H9 (cell line): ENCODE data around the gene TMEM269. TPM values are rescaled to one million over a fixed set of nuclear protein-coding genes. Genes with fewer than 3 reads are reported as not detected.

Source experiments
- DNase-seq: peaks from one replicate; pipeline ENCODE4 v3.0.0-alpha.2; 2017
- H2AFZ ChIP-seq: one replicate; pipeline ENCODE4 v1.6.1; 2013; ENCODE audit warnings: mild to moderate bottlenecking, low read length, control low read depth, moderate library complexity
- H2AK5ac ChIP-seq: 2 replicates; pipeline ENCODE4 v1.6.1; 2013; ENCODE audit warnings: low read length, control low read depth, mixed read lengths; ENCODE audit not compliant: insufficient read length
- H2BK120ac ChIP-seq: one replicate; pipeline ENCODE4 v1.6.1; 2013; ENCODE audit warnings: low read depth, mild to moderate bottlenecking, low read length, control low read depth, inconsistent platforms; ENCODE audit not compliant: poor library complexity, severe bottlenecking
- H2BK12ac ChIP-seq: 2 replicates; pipeline ENCODE4 v1.6.1; 2013; ENCODE audit warnings: low read length, control low read depth, mixed read lengths, low read depth; ENCODE audit not compliant: insufficient read length
- H2BK15ac ChIP-seq: 2 replicates; pipeline ENCODE4 v1.6.1; 2013; ENCODE audit warnings: low read depth, low read length, control low read depth
- H2BK20ac ChIP-seq: one replicate; pipeline ENCODE4 v1.6.1; 2013; ENCODE audit warnings: low read depth, mild to moderate bottlenecking, low read length, control low read depth, inconsistent platforms; ENCODE audit not compliant: poor library complexity, severe bottlenecking
- H2BK5ac ChIP-seq: 2 replicates; pipeline ENCODE4 v1.6.1; 2013; ENCODE audit warnings: low read length, control low read depth, mixed read lengths; ENCODE audit not compliant: insufficient read length
- H3K14ac ChIP-seq: 2 replicates; pipeline ENCODE4 v1.6.1; 2013; ENCODE audit warnings: low read length, control low read depth; ENCODE audit not compliant: insufficient read depth
- H3K18ac ChIP-seq: 2 replicates; pipeline ENCODE4 v1.6.1; 2013; ENCODE audit warnings: low read depth, mild to moderate bottlenecking, mixed read lengths, low read length, control low read depth; ENCODE audit not compliant: insufficient read length
- H3K23ac ChIP-seq: 2 replicates; pipeline ENCODE4 v1.6.1; 2013; ENCODE audit warnings: low read length, control low read depth, mixed read lengths, low read depth; ENCODE audit not compliant: insufficient read length
- H3K23me2 ChIP-seq: 2 replicates; pipeline ENCODE4 v1.6.1; 2013; ENCODE audit warnings: low read depth, mild to moderate bottlenecking, mixed read lengths, low read length, control low read depth; ENCODE audit not compliant: insufficient read length, poor library complexity, severe bottlenecking
- H3K27ac ChIP-seq: 2 replicates; pipeline ENCODE4 v1.5.1; 2013; ENCODE audit warnings: low read length, control low read depth, mixed read lengths, low read depth; ENCODE audit not compliant: insufficient read length
- H3K27me3 ChIP-seq: 2 replicates; pipeline ENCODE4 v1.6.1; 2013; ENCODE audit warnings: low read length, control low read depth, inconsistent platforms; ENCODE audit not compliant: insufficient read depth
- H3K4ac ChIP-seq: 2 replicates; pipeline ENCODE4 v1.6.1; 2013; ENCODE audit warnings: low read depth, mild to moderate bottlenecking, control low read depth, inconsistent platforms, low read length, moderate library complexity
- H3K4me1 ChIP-seq: 2 replicates; pipeline ENCODE4 v1.6.1; 2013; ENCODE audit warnings: low read length, control low read depth, inconsistent platforms; ENCODE audit not compliant: insufficient read depth
- H3K4me2 ChIP-seq: 2 replicates; pipeline ENCODE4 v1.6.1; 2013; ENCODE audit warnings: low read length, control low read depth, mixed read lengths; ENCODE audit not compliant: insufficient read length, insufficient read depth
- H3K56ac ChIP-seq: 2 replicates; pipeline ENCODE4 v1.6.1; 2013; ENCODE audit warnings: low read depth, mild to moderate bottlenecking, mixed read lengths, low read length, control low read depth; ENCODE audit not compliant: insufficient read length
- H3K79me1 ChIP-seq: 2 replicates; pipeline ENCODE4 v1.6.1; 2013; ENCODE audit warnings: low read depth, mild to moderate bottlenecking, moderate library complexity, low read length, control low read depth, inconsistent platforms; ENCODE audit not compliant: insufficient read depth, poor library complexity, severe bottlenecking
- H3K79me2 ChIP-seq: 2 replicates; pipeline ENCODE4 v1.6.1; 2013; ENCODE audit warnings: low read length, control low read depth, inconsistent platforms; ENCODE audit not compliant: insufficient read depth
- H3K9ac ChIP-seq: 2 replicates; pipeline ENCODE4 v1.6.1; 2013; ENCODE audit warnings: low read length, control low read depth, mixed read lengths; ENCODE audit not compliant: insufficient read length; ENCODE audit errors: extremely low read depth
- H3K9me3 ChIP-seq: one replicate; pipeline ENCODE4 v1.6.1; 2013; ENCODE audit warnings: low read depth, low read length, inconsistent platforms; ENCODE audit not compliant: control insufficient read depth
- H3T11ph ChIP-seq: one replicate; pipeline ENCODE4 v1.6.1; 2013; ENCODE audit warnings: mild to moderate bottlenecking, low read length, control low read depth, inconsistent platforms
- H4K20me1 ChIP-seq: one replicate; pipeline ENCODE4 v1.6.1; 2013; ENCODE audit not compliant: control insufficient read depth, insufficient read length, insufficient read depth
- H4K5ac ChIP-seq: 2 replicates; pipeline ENCODE4 v1.6.1; 2013; ENCODE audit warnings: low read depth, mild to moderate bottlenecking, mixed read lengths, low read length, control low read depth; ENCODE audit not compliant: insufficient read length
- H4K8ac ChIP-seq: replicated peaks from 2 replicates; pipeline ENCODE4 v1.6.1; 2013; ENCODE audit warnings: low read length, control low read depth, mixed read lengths, low read depth; ENCODE audit not compliant: insufficient read length
- H4K91ac ChIP-seq: 2 replicates; pipeline ENCODE4 v1.6.1; 2013; ENCODE audit warnings: low read depth, mild to moderate bottlenecking, moderate library complexity, mixed read lengths, low read length, control low read depth; ENCODE audit not compliant: insufficient read length
- H3K27ac Mint-ChIP-seq, 3 experiments: 2 replicates in 2 of 3; 3 replicates in 1 of 3; pipeline ENCODE4 v1.8.0; 2020 to 2021; ENCODE audit warnings: mixed read lengths in 3 of 3, mild to moderate bottlenecking in 1 of 3, moderate library complexity in 1 of 3
- H3K27me3 Mint-ChIP-seq: 2 replicates; pipeline ENCODE4 v1.8.0; 2021; ENCODE audit warnings: low read depth, mild to moderate bottlenecking, moderate library complexity, mixed read lengths
- H3K36me3 Mint-ChIP-seq, 3 experiments: 2 replicates in 2 of 3; 3 replicates in 1 of 3; pipeline ENCODE4 v1.8.0; 2020 to 2021; ENCODE audit warnings: low read depth in 3 of 3, mixed read lengths in 3 of 3; ENCODE audit not compliant: insufficient read depth in 1 of 3
- H3K4me1 Mint-ChIP-seq, 2 experiments: 2 replicates each; pipeline ENCODE4 v1.8.0; 2020; ENCODE audit warnings: mixed read lengths in 2 of 2
- H3K4me3 Mint-ChIP-seq, 2 experiments: 2 replicates in 1 of 2; 3 replicates in 1 of 2; pipeline ENCODE4 v1.8.0; 2020 to 2021; ENCODE audit warnings: mild to moderate bottlenecking in 2 of 2, mixed read lengths in 2 of 2, moderate library complexity in 1 of 2
- H3K9me3 Mint-ChIP-seq, 2 experiments: 2 replicates in 1 of 2; 3 replicates in 1 of 2; pipeline ENCODE4 v1.8.0; 2020; ENCODE audit warnings: mild to moderate bottlenecking in 2 of 2, mixed read lengths in 2 of 2, moderate library complexity in 1 of 2
- CTCF ChIP-seq: fragments of 200-600 bp; sonication (generic); conservative IDR thresholded peaks from 3 replicates; pipeline ENCODE4 v1.8.0; 2021; ENCODE audit warnings: antibody characterized with exemption, mild to moderate bottlenecking
- WGBS: extraction: QIAGEN DNeasy Blood & Tissue Kit; methylation state at CpG from one replicate; pipeline ENCODE4 v1.1.7; 2013; ENCODE audit warnings: missing lambda C conversion rate, low lambda C conversion rate, mixed read lengths; ENCODE audit not compliant: insufficient read length; ENCODE audit errors: extremely low coverage; 5-methylcytosine and 5-hydroxymethylcytosine counted together
- total RNA-seq: library from RNA; stranded (reverse); gene quantifications from 2 replicates; pipeline ENCODE4 v1.2.1, GENCODE V29; 2021

TMEM269 gene
- total RNA-seq, 1 experiment from 2014 or later, result 0.17 TPM

GRCh38 chr1:42793824-42794223 is 9.0 kb downstream of the TMEM269 start:
- H4K20me1 ChIP-seq, result no peaks in the 10 kb centered on the region
- no peaks in the 10 kb centered on the region for H3K27me3 ChIP-seq
- Mint-ChIP-seq H3K4me3 (no peak overlapping the region), H3K9me3 (no peaks in the 10 kb centered on the region), H3K27ac (no peak overlapping the region), H3K27me3 (no peaks in the 10 kb centered on the region; the same call in 1 of the 2 replicates), H3K4me1 (no peaks in the 10 kb centered on the region), H3K36me3 (no peaks in the 10 kb centered on the region)
- H2BK12ac ChIP-seq, result no peak overlapping the region
- no CpG with 5 or more reads among the region's 2 CpGs for WGBS
- no peak overlapping the region for H3K4ac ChIP-seq
- no peak overlapping the region for H3K14ac ChIP-seq
- no peak overlapping the region for H2BK15ac ChIP-seq
- no peak overlapping the region for H3K9ac ChIP-seq
- no peak overlapping the region for H4K8ac ChIP-seq
- no peak for DNase-seq
- no peaks in the 10 kb centered on the region for H3K4me1 ChIP-seq
- no peak overlapping the region for H3K56ac ChIP-seq
- no peak overlapping the region for H3K27ac ChIP-seq
- no peak overlapping the region for H3K18ac ChIP-seq
- no peaks in the 10 kb centered on the region for H3K9me3 ChIP-seq
- no peak overlapping the region for H2AFZ ChIP-seq
- H3T11ph ChIP-seq, result no peak overlapping the region
- H2BK120ac ChIP-seq, result no peak overlapping the region
- no peaks in the 10 kb centered on the region for H3K79me1 ChIP-seq
- no peaks in the 10 kb centered on the region for H3K79me2 ChIP-seq
- no peak overlapping the region for H2BK5ac ChIP-seq
- no peak overlapping the region for H4K91ac ChIP-seq
- no peak overlapping the region for H2AK5ac ChIP-seq
- H4K5ac ChIP-seq, result no peak overlapping the region
- no peak overlapping the region for H2BK20ac ChIP-seq
- H3K23me2 ChIP-seq, result no peaks in the 10 kb centered on the region
- no peak overlapping the region for H3K4me2 ChIP-seq
- no peak for TF ChIP-seq CTCF
- no peak overlapping the region for H3K23ac ChIP-seq
